Panc1 (cell line): ENCODE measurements around the gene ANKRD34A. TPM values are rescaled to one million over a fixed set of nuclear protein-coding genes. Genes with fewer than 3 reads are reported as not detected.

Experiments
- ATAC-seq: fragments of 200-7000 bp; cut with Tn5 transposase; 2 replicates; pipeline ENCODE4 v1.9.1; 2020; ENCODE audit warnings: mild to moderate bottlenecking, moderate library complexity
- BruUV-seq: library from RNA; stranded (reverse); fragments of 400-500 nt; replicated peaks from 2 replicates; lab custom pipeline; 2021; lab: Mats Ljungman, UMichigan
- CTCF ChIA-PET: fragments of 300-600 bp; sonication (Branson Sonifier 250); formaldehyde crosslinking; loops from one replicate; lab custom pipeline; 2022; ENCODE audit warnings: antibody characterized with exemption; lab: Charles Lee
- POLR2A ChIA-PET: fragments of 300-600 bp; sonication (Branson Sonifier 250); formaldehyde crosslinking; loops from one replicate; lab custom pipeline; 2022; ENCODE audit warnings: antibody characterized with exemption; lab: Charles Lee
- DNase-seq: peaks from one replicate; pipeline ENCODE4 v3.0.0-alpha.2; 2010; ENCODE audit warnings: low read depth, low spot score
- H3K27ac ChIP-seq: 2 replicates; pipeline ENCODE4 v1.5.1; 2011; ENCODE audit warnings: mild to moderate bottlenecking, low read length, inconsistent platforms
- H3K27me3 ChIP-seq: fragments of 200-500 bp; sonication (Bioruptor generic); 2 replicates; pipeline ENCODE4 v1.6.0; 2014; ENCODE audit warnings: low read length, inconsistent platforms; ENCODE audit not compliant: control insufficient read depth, insufficient read depth
- H3K36me3 ChIP-seq: fragments of 200-500 bp; sonication (Bioruptor generic); 2 replicates; pipeline ENCODE4 v1.5.1; 2014; ENCODE audit warnings: inconsistent platforms, mild to moderate bottlenecking, low read length, moderate library complexity; ENCODE audit not compliant: control insufficient read depth, insufficient read depth
- H3K4me1 ChIP-seq: 2 replicates; pipeline ENCODE4 v1.5.1; 2011; ENCODE audit warnings: inconsistent platforms, mild to moderate bottlenecking, low read length, moderate library complexity; ENCODE audit not compliant: control insufficient read depth, insufficient read depth
- H3K4me3 ChIP-seq, 2 experiments: 2 replicates each; pipeline ENCODE4 v1.5.1; 2011 to 2012; ENCODE audit warnings: low read depth in 2 of 2, low read length in 2 of 2, mild to moderate bottlenecking in 2 of 2, inconsistent platforms in 1 of 2, moderate library complexity in 1 of 2
- H3K9me3 ChIP-seq: fragments of 200-500 bp; sonication (Bioruptor generic); 2 replicates; pipeline ENCODE4 v1.5.1; 2014; ENCODE audit warnings: low read depth, mild to moderate bottlenecking, inconsistent platforms, low read length, moderate library complexity; ENCODE audit not compliant: control insufficient read depth, insufficient read depth
- POLR2AphosphoS5 ChIP-seq: IDR thresholded peaks from 2 replicates; pipeline ENCODE4 v1.6.1; 2012; ENCODE audit warnings: mild to moderate bottlenecking, low read depth, low read length, moderate library complexity
- REST ChIP-seq, 2 experiments: IDR thresholded peaks; 2 replicates each; pipeline ENCODE4 v1.6.1; 2011 to 2012; ENCODE audit warnings: low read depth in 2 of 2, control low read depth in 1 of 2, low read length in 1 of 2, mild to moderate bottlenecking in 1 of 2, moderate library complexity in 1 of 2; ENCODE audit not compliant: insufficient read depth in 1 of 2
- SIN3A ChIP-seq: IDR thresholded peaks from 2 replicates; pipeline ENCODE4 v1.6.1; 2012; ENCODE audit warnings: low read depth, mild to moderate bottlenecking, low read length, moderate library complexity, borderline replicate concordance; ENCODE audit not compliant: insufficient read depth
- TCF7L2 ChIP-seq: IDR thresholded peaks from 2 replicates; pipeline ENCODE4 v1.6.1; 2011; ENCODE audit warnings: mild to moderate bottlenecking, low read depth, low read length, inconsistent platforms
- in situ Hi-C: cut with HindIII; loops from 2 replicates; pipeline ENCODE4 v1.10.0; 2016; ENCODE audit warnings: low sequenced_read_pairs, low pct_unique_long_range_greater_than_20kb
- intact Hi-C: fragments of 100-400 bp; cut with micrococcal nuclease; formaldehyde crosslinking; loops from one replicate; pipeline ENCODE4 v1.10.0; 2022; ENCODE audit not compliant: unreplicated experiment
- total RNA-seq: library from RNA; stranded (reverse); gene quantifications from one replicate; pipeline ENCODE4 v1.2.1, GENCODE V29; 2021; ENCODE audit not compliant: unreplicated experiment
- TF ChIP-seq, protein P1 (sequence below): fragments of 450-650 bp; IDR thresholded peaks from 2 replicates; pipeline ENCODE4 v1.5.1; 2017; ENCODE audit warnings: mild to moderate bottlenecking

ANKRD34A gene
- total RNA-seq, 1 experiment from 2014 or later = 1.4 TPM

GRCh38 chr1:145977486-145978470 lies 13.4 kb upstream of the ANKRD34A start:
- BruUV-seq = TSS peak; percentile 100
- intact Hi-C loops = loop anchor here (5.0 kb wide), 1 partner anchor 35 kb away; no protein-coding TSS in a partner anchor
- Histone ChIP-seq H3K27me3 (no peaks in the 10 kb centered on the region), H3K36me3 (no peaks in the 10 kb centered on the region), H3K9me3 (no peaks in the 10 kb centered on the region), H3K4me1 (0 out of 2 replicates have a peak, but pooled peaks cover 4% of the 10 kb centered on the region), H3K4me3 (no peak overlapping the region), H3K27ac (no peak overlapping the region)
- CTCF ChIA-PET = interaction anchor here (1.2 to 1.4 kb wide), 4 partner anchors 15 to 34 kb away, joined by 7 to 12 read pairs (median 8); no protein-coding TSS in a partner anchor
- in situ Hi-C loops = no loop called here
- POLR2A ChIA-PET = no interaction called here
- ATAC-seq = peak; percentile 93
- DNase-seq = no peak
- TF ChIP-seq, protein P1, sequence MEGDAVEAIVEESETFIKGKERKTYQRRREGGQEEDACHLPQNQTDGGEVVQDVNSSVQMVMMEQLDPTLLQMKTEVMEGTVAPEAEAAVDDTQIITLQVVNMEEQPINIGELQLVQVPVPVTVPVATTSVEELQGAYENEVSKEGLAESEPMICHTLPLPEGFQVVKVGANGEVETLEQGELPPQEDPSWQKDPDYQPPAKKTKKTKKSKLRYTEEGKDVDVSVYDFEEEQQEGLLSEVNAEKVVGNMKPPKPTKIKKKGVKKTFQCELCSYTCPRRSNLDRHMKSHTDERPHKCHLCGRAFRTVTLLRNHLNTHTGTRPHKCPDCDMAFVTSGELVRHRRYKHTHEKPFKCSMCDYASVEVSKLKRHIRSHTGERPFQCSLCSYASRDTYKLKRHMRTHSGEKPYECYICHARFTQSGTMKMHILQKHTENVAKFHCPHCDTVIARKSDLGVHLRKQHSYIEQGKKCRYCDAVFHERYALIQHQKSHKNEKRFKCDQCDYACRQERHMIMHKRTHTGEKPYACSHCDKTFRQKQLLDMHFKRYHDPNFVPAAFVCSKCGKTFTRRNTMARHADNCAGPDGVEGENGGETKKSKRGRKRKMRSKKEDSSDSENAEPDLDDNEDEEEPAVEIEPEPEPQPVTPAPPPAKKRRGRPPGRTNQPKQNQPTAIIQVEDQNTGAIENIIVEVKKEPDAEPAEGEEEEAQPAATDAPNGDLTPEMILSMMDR = peak; percentile 91
- TF ChIP-seq SIN3A (no peak), TCF7L2 (no peak), POLR2AphosphoS5 (no peak), REST (IDR thresholded peaks at IDR 0.05; ENCODE audit: insufficient read depth in 1 of 2, low read depth in 2 of 2, low read length in 1 of 2) (no peak)

- no peak overlapping the region for H3K27ac ChIP-seq
- POLR2A ChIA-PET = no interaction called here
- no TSS peak for BruUV-seq
- intact Hi-C loops (loop anchor here (5.0 kb wide), 1 partner anchor 35 kb away; no protein-coding TSS in a partner anchor), in situ Hi-C loops (no loop called here)
- TF ChIP-seq REST (IDR thresholded peaks at IDR 0.05; ENCODE audit: insufficient read depth in 1 of 2, low read depth in 2 of 2, low read length in 1 of 2) (no peak), TCF7L2 (no peak), POLR2AphosphoS5 (no peak), SIN3A (no peak)
- TF ChIP-seq, protein P1 = no peak
- no peaks in the 10 kb centered on the region for H3K9me3 ChIP-seq
- no peak for DNase-seq
- H3K4me3 ChIP-seq = no peak overlapping the region
- peak; percentile 31; the same call in 1 of the 2 replicates for ATAC-seq
- H3K4me1 ChIP-seq = 0 out of 2 replicates have a peak, but pooled peaks cover 4% of the 10 kb centered on the region
- CTCF ChIA-PET = interaction anchor here (0.9 to 1.4 kb wide), 4 partner anchors 14 to 35 kb away, joined by 4 to 12 read pairs (median 7); no protein-coding TSS in a partner anchor
- H3K27me3 ChIP-seq = no peaks in the 10 kb centered on the region
- H3K36me3 ChIP-seq = no peaks in the 10 kb centered on the region
These were observed 12.6 kb upstream of the ANKRD34A start for GRCh38 chr1:145977016-145977415.
